Hematopoietic multipotent progenitor cell treated with erythropoietin and hydrocortisone succinate and interleukin-3 and kit ligand, for 8 days (in vitro differentiated cells): ENCODE results near the gene ABLIM2.

Experiments used
- DNase-seq: peaks from one replicate; pipeline ENCODE4 v3.0.0-alpha.2; 2015

Gene ABLIM2

DNA sequence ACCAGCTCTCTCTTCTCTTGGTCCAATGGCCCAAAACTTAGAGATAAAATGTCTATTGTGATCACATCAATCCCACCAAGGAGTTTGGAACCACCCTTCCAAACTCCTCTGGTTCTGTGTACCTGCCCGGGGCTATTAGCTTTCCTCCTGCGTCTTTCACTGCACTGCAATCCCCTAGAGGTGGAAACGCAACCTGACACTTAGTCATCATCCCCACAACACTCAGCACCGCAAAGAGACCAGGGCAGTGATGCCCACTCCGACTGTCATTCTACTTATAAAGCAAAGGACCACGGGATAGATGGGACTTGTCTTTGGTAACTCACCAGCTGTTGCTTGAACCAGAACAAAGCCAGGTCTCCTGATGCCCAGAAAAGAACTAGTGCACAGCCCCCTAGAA, 240.9 kb downstream of the ABLIM2 start:
- DNase-seq: no peak

DNA sequence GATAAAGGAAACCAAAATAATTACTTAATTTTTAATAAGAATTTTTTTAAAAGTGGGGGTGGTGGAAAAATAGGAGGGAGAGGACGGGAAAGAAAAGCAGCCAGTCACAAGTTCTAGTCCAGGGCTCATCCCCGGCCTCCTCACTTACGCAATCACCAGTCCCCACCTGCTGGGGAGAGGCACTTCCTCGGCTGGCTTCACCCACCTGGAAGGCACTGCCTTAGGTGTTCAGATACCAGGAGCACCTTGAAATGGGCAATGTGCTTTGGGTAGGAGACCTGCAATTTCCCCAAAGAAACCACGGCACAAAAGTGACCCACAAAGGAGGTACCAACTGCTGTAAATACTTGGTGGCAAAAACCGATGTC, 242.8 kb downstream of the ABLIM2 start:
- DNase-seq: no peak
